WERI-Rb-1 (cell line): Measurements from ENCODE around the gene HTR3D.
A peak's percentile ranks its signal among the peaks of the same experiment; 100 is the strongest.
"Not testable (repeated sequence)": the region's sequence is repeated elsewhere in the genome, so short reads cannot be mapped to it uniquely, and the experiment has no call there.

Experiments used
- DNase-seq: peaks from one replicate; pipeline ENCODE4 v3.0.0-alpha.2; 2020
- H3K27ac ChIP-seq: fragments of 250-450 bp; sonication (Bioruptor Pico); 2 replicates; pipeline ENCODE4 v1.5.1; 2020; ENCODE audit warnings: mild to moderate bottlenecking, moderate library complexity
- H3K27me3 ChIP-seq: fragments of 250-450 bp; sonication (Bioruptor Pico); 2 replicates; pipeline ENCODE4 v1.5.1; 2021; ENCODE audit warnings: mild to moderate bottlenecking, low read depth, moderate library complexity; ENCODE audit not compliant: insufficient read depth, severe bottlenecking
- H3K36me3 ChIP-seq: fragments of 250-450 bp; sonication (Bioruptor Pico); 2 replicates; pipeline ENCODE4 v1.5.1; 2020; ENCODE audit warnings: mild to moderate bottlenecking, moderate library complexity
- H3K4me3 ChIP-seq: 2 replicates; pipeline ENCODE4 v1.5.1; 2011; ENCODE audit warnings: low read depth, mild to moderate bottlenecking, control low read depth, low read length
- H3K9me3 ChIP-seq: fragments of 250-450 bp; sonication (Bioruptor Pico); 2 replicates; pipeline ENCODE4 v1.5.1; 2021; ENCODE audit warnings: mild to moderate bottlenecking, moderate library complexity; ENCODE audit not compliant: severe bottlenecking
- CTCF ChIP-seq: IDR thresholded peaks from 2 replicates; pipeline ENCODE4 v1.5.1; 2011; ENCODE audit warnings: low read depth, mild to moderate bottlenecking, control low read depth, inconsistent platforms, low read length

Gene HTR3D

GRCh38 chr3:184022323-184022722, 9.2 kb upstream of the HTR3D start:
- H3K36me3 ChIP-seq: no peaks in the 10 kb centered on the region
- DNase-seq: no peak
- H3K27me3 ChIP-seq: no peaks in the 10 kb centered on the region
- no peak overlapping the region for H3K4me3 ChIP-seq
- H3K27ac ChIP-seq: no peak overlapping the region
- TF ChIP-seq CTCF: no peak
- no peaks in the 10 kb centered on the region for H3K9me3 ChIP-seq

- H3K9me3 ChIP-seq, H3K36me3 ChIP-seq, H3K4me3 ChIP-seq, DNase-seq, H3K27ac ChIP-seq, H3K27me3 ChIP-seq: not testable (repeated sequence)
Measured at GRCh38 chr3:184025256-184025655, 6.3 kb upstream of the HTR3D start.

GRCh38 chr3:184028275-184028890, 3.2 kb upstream of the HTR3D start:
- H3K27ac ChIP-seq, H3K4me3 ChIP-seq, H3K9me3 ChIP-seq: not testable (repeated sequence)

GRCh38 chr3:184029443-184029842, 2.1 kb upstream of the HTR3D start:
- Histone ChIP-seq H3K36me3 (no peaks in the 10 kb centered on the region), H3K9me3 (no peaks in the 10 kb centered on the region), H3K27me3 (no peaks in the 10 kb centered on the region), H3K27ac (no peak overlapping the region), H3K4me3 (no peak overlapping the region)
- TF ChIP-seq CTCF: no peak
- no peak for DNase-seq

More at GRCh38 chr3:184028275-184028890, 3.2 kb upstream of the HTR3D start:
- not testable (repeated sequence) for DNase-seq, H3K27me3 ChIP-seq, H3K36me3 ChIP-seq

GRCh38 chr3:184030536-184030935, 1.0 kb upstream of the HTR3D start:
- Histone ChIP-seq H3K4me3 (no peak overlapping the region), H3K27ac (no peak overlapping the region), H3K9me3 (no peaks in the 10 kb centered on the region), H3K36me3 (no peaks in the 10 kb centered on the region), H3K27me3 (no peaks in the 10 kb centered on the region)
- no peak for TF ChIP-seq CTCF
- DNase-seq: no peak

GRCh38 chr3:184037816-184038215, 6.3 kb downstream of the HTR3D start:
- Histone ChIP-seq H3K27ac (no peak overlapping the region), H3K9me3 (no peaks in the 10 kb centered on the region), H3K4me3 (no peak overlapping the region), H3K36me3 (no peaks in the 10 kb centered on the region), H3K27me3 (no peaks in the 10 kb centered on the region)
- DNase-seq: no peak
- TF ChIP-seq CTCF: peak; percentile 39

- H3K36me3 ChIP-seq, DNase-seq, H3K9me3 ChIP-seq, H3K27ac ChIP-seq, H3K4me3 ChIP-seq, H3K27me3 ChIP-seq: not testable (repeated sequence)
Measured at GRCh38 chr3:184038307-184038706, 6.8 kb downstream of the HTR3D start.
